IPS DF 6.9 (cell line): ENCODE data around the gene ARL3.

Source experiments
- DNase-seq: peaks from one replicate; pipeline ENCODE4 v3.0.0-alpha.2; 2013; ENCODE audit warnings: low read depth, low spot score
- H3K27ac ChIP-seq: one replicate; pipeline ENCODE4 v1.5.1; 2013; ENCODE audit warnings: low read length, control low read depth
- H3K27me3 ChIP-seq: 2 replicates; pipeline ENCODE4 v1.6.1; 2013; ENCODE audit warnings: mild to moderate bottlenecking, low read length; ENCODE audit not compliant: control insufficient read depth, insufficient read depth
- H3K36me3 ChIP-seq: 2 replicates; pipeline ENCODE4 v1.6.1; 2013; ENCODE audit warnings: low read length; ENCODE audit not compliant: control insufficient read depth, insufficient read depth
- H3K4me1 ChIP-seq: 2 replicates; pipeline ENCODE4 v1.6.1; 2013; ENCODE audit warnings: low read length; ENCODE audit not compliant: control insufficient read depth, insufficient read depth
- H3K4me3 ChIP-seq: 2 replicates; pipeline ENCODE4 v1.5.1; 2013; ENCODE audit warnings: mild to moderate bottlenecking, low read length
- H3K9me3 ChIP-seq: 2 replicates; pipeline ENCODE4 v1.6.1; 2013; ENCODE audit warnings: low read length, inconsistent platforms; ENCODE audit not compliant: control insufficient read depth, insufficient read depth
- WGBS: extraction: QIAGEN DNeasy Blood & Tissue Kit; methylation state at CpG from one replicate; pipeline ENCODE4 v1.1.7; 2013; ENCODE audit warnings: mixed read lengths, missing lambda C conversion rate; ENCODE audit not compliant: insufficient read length, insufficient coverage; 5-methylcytosine and 5-hydroxymethylcytosine counted together

The ARL3 gene

GRCh38 chr10:102645388-102645740 lies 68.8 kb downstream of the ARL3 start:
- Histone ChIP-seq H3K36me3 (no peaks in the 10 kb centered on the region), H3K27me3 (no peaks in the 10 kb centered on the region), H3K4me1 (peaks cover 16% of the 10 kb centered on the region), H3K4me3 (peak overlapping the region; percentile 52; the same call in 1 of the 2 replicates), H3K9me3 (no peaks in the 10 kb centered on the region), H3K27ac (no peak overlapping the region)
- DNase-seq, result no peak
- no CpG with 5 or more reads among the region's 12 CpGs for WGBS

DNA sequence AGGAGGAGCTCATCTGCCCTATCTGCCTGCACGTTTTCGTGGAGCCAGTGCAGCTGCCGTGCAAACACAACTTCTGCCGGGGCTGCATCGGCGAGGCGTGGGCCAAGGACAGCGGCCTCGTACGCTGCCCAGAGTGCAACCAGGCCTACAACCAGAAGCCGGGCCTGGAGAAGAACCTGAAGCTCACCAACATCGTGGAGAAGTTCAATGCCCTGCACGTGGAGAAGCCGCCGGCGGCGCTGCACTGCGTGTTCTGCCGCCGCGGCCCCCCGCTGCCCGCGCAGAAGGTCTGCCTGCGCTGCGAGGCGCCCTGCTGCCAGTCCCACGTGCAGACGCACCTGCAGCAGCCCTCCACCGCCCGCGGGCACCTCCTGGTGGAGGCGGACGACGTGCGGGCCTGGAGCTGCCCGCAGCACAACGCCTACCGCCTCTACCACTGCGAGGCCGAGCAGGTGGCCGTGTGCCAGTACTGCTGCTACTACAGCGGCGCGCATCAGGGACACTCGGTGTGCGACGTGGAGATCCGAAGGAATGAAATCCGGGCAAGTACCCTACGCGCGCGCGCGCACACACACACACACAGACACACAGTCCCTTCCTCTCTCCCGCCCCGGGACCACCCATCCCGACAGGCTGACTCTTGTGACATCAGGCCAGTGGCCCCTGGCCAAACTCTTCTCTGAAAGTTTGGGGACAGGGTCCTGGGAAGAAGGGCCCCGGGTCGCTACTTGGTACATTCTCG lies 69.4 kb downstream of the ARL3 start:
- Histone ChIP-seq H3K4me1 (peaks cover 14% of the 10 kb centered on the region), H3K9me3 (no peaks in the 10 kb centered on the region), H3K27ac (no peak overlapping the region), H3K4me3 (peak overlapping the region; percentile 52), H3K27me3 (no peaks in the 10 kb centered on the region), H3K36me3 (no peaks in the 10 kb centered on the region)
- no CpG with 5 or more reads among the region's 62 CpGs for WGBS
- DNase-seq, result no peak

GRCh38 chr10:102644066-102644645 lies 70.0 kb downstream of the ARL3 start, which contains the start of gene TRIM8:
Gene TRIM8, plus strand, starts transcription at chr10:102644479. Its CDS starts 139 bp downstream, at chr10:102644618.
- no peaks in the 10 kb centered on the region for H3K9me3 ChIP-seq
- H3K4me3 ChIP-seq, result peak within 1 kb of the TSS; percentile 88
- DNase-seq, result no peak
- no peak within 1 kb of the TSS for H3K27ac ChIP-seq
- peaks cover 8% of the 10 kb centered on the region for H3K4me1 ChIP-seq
- no peaks in the 10 kb centered on the region for H3K27me3 ChIP-seq
- no CpG with 5 or more reads among the region's 80 CpGs for WGBS
- H3K36me3 ChIP-seq, result no peaks in the 10 kb centered on the region

DNA sequence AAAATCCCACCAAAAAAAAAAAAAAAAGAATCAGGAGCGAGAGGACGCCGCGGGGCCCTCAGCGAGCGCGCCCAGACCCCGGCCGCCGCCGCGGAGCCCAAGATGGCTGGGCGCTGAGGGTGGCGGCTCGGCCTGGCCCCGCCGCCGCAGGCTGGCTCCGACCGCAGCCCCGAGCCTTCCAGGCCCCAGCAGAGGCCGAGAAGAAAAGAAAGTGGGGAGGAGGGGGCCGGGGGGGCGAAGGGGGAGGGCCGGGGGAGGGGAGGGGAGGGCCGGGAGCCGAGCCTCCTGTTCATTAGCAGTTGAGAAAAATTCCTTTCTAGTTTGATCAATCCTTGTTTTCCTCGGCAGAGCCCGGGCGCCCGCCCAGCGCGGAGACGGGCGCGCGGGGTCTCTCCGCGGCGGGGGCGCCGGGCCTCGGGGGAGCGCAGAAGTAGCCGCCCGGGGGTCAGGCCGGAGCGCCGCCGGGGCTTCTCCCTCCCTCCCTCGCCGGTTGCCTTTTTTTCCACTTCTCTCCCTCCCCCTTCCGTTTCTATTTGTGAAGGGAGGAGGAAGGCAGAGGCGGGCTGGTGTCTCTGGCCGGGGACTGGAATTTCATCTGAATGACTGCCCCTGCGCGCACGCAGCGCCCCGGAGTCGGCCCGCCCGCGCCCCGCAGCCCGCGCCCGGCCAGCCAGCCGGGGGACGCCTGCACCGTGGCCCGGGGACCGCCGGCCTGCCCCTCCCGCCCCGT lies 70.7 kb downstream of the ARL3 start:
- H3K4me3 ChIP-seq, result peak overlapping the region; percentile 88; the same call in 1 of the 2 replicates
- peaks cover 4% of the 10 kb centered on the region; the same call in 1 of the 2 replicates for H3K4me1 ChIP-seq
- no peak for DNase-seq
- WGBS, result no CpG with 5 or more reads among the region's 76 CpGs
- no peaks in the 10 kb centered on the region for H3K27me3 ChIP-seq
- H3K36me3 ChIP-seq, result no peaks in the 10 kb centered on the region
- no peak overlapping the region for H3K27ac ChIP-seq
- H3K9me3 ChIP-seq, result no peaks in the 10 kb centered on the region

DNA sequence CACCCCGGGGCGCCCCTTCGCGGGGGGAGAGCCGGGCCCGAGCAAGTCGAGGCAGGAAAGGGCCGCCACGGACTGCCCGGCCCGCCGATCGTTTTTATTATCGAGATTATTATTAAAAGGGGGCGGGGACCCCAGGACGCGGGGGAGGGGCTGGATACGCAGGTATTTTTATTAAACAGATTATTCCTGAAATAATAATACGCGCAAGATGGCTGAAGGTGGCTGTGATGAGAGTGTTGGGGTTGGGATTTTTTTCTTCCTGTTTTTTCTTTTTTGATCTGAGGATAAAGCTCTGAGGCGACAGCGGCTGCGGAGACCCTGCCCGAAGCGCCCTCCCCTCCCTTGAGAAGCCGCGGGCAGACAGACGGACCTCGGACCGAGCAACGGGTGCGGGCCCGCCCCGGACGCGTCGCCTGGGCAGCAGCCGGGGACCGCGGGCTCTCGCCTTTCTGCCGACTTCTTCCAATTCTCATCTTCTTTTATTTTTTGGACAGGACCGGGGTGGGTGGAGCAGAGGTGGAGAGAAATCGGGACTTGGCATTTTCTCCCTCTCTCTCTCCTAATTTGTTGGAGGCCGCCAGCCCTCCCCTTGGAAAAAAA lies 71.4 kb downstream of the ARL3 start:
- Histone ChIP-seq H3K9me3 (no peaks in the 10 kb centered on the region), H3K36me3 (no peaks in the 10 kb centered on the region), H3K27ac (no peak overlapping the region), H3K4me3 (peak overlapping the region; percentile 88), H3K4me1 (peaks cover 4% of the 10 kb centered on the region; the same call in 1 of the 2 replicates), H3K27me3 (no peaks in the 10 kb centered on the region)
- DNase-seq, result no peak
- no CpG with 5 or more reads among the region's 45 CpGs for WGBS

GRCh38 chr10:102641880-102642735 lies 72.1 kb downstream of the ARL3 start:
- H3K36me3 ChIP-seq, result no peaks in the 10 kb centered on the region
- no peaks in the 10 kb centered on the region for H3K27me3 ChIP-seq
- no peaks in the 10 kb centered on the region for H3K9me3 ChIP-seq
- peak overlapping the region; percentile 88 for H3K4me3 ChIP-seq
- WGBS, result no CpG with 5 or more reads among the region's 77 CpGs
- DNase-seq, result peak; percentile 98
- H3K27ac ChIP-seq, result no peak overlapping the region
- peaks cover 3% of the 10 kb centered on the region; the same call in 1 of the 2 replicates for H3K4me1 ChIP-seq

DNA sequence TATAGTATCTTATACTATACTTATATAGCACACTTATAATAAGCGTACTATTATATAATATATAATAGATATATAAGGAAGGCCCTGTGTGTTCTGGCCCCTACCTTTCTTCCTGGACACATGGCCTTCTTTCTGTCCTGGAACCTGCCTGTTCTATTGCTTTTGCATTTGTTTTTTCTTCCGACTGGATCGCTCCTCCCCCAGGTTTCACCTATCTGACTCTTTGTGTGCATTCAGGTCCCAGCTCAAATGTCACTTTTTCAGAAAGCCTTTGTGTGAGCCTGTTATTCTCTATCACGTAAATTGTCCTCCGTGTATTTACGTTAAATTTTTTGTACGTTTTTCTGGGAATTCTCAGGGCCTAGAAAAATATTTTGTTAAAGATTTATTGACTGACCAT lies 72.8 kb downstream of the ARL3 start:
- H3K27me3 ChIP-seq, result no peaks in the 10 kb centered on the region
- H3K36me3 ChIP-seq, result no peaks in the 10 kb centered on the region
- no peak overlapping the region; the same call in 1 of the 2 replicates for H3K4me3 ChIP-seq
- H3K9me3 ChIP-seq, result no peaks in the 10 kb centered on the region
- no CpG with 5 or more reads among the region's 7 CpGs for WGBS
- H3K27ac ChIP-seq, result no peak overlapping the region
- no peak for DNase-seq
- H3K4me1 ChIP-seq, result no peaks in the 10 kb centered on the region

DNA sequence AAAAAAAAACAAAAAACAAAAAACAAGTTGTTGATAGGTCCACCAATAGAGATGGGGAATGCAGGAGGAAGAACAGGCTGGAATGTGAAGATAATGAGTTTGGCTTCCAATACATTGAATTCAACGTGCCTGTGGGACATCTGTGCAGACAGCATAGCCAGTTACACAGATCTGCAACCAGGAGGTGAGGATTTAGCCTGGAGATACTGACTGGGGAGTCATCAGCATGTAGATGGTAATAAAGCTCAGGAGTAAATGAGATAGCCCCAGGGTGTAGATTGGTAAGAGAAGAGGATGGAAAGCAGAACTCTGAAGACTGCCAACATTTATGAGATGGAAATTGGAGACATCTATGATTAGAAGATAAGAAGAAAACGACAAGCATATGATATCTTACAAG lies 74.7 kb downstream of the ARL3 start:
- H3K4me1 ChIP-seq, result no peaks in the 10 kb centered on the region
- no peak for DNase-seq
- H3K27me3 ChIP-seq, result no peaks in the 10 kb centered on the region
- WGBS, result no CpG with 5 or more reads among the region's 2 CpGs
- no peak overlapping the region for H3K27ac ChIP-seq
- no peaks in the 10 kb centered on the region for H3K9me3 ChIP-seq
- H3K36me3 ChIP-seq, result no peaks in the 10 kb centered on the region
- H3K4me3 ChIP-seq, result no peak overlapping the region

GRCh38 chr10:102635377-102635776 lies 78.8 kb downstream of the ARL3 start:
- DNase-seq, result no peak
- H3K9me3 ChIP-seq, result no peaks in the 10 kb centered on the region
- H3K27ac ChIP-seq, result no peak overlapping the region
- no CpG with 5 or more reads among the region's 4 CpGs for WGBS
- H3K4me1 ChIP-seq, result peaks cover 6% of the 10 kb centered on the region
- H3K27me3 ChIP-seq, result no peaks in the 10 kb centered on the region
- no peak overlapping the region for H3K4me3 ChIP-seq
- no peaks in the 10 kb centered on the region for H3K36me3 ChIP-seq
